GM23248 (cell line): ENCODE measurements around the gene EBI3. TPM values are rescaled to one million over a fixed set of nuclear protein-coding genes. Genes with fewer than 3 reads are reported as not detected.
"Not testable (repeated sequence)": the region's sequence is repeated elsewhere in the genome, so short reads cannot be mapped to it uniquely, and the experiment has no call there.

ENCODE experiments used
- DNase-seq: peaks from one replicate; pipeline ENCODE4 v3.0.0-alpha.2; 2015
- H2AFZ ChIP-seq: fragments of 200-600 bp; sonication (generic); 2 replicates; pipeline ENCODE4 v1.6.1; 2016; ENCODE audit warnings: antibody characterized with exemption
- H3F3A ChIP-seq: fragments of 200-600 bp; sonication (generic); 2 replicates; pipeline ENCODE4 v1.6.1; 2016; ENCODE audit warnings: mild to moderate bottlenecking, antibody characterized with exemption, mixed run types; ENCODE audit not compliant: insufficient read depth
- H3K27ac ChIP-seq: fragments of 200-600 bp; sonication (generic); 2 replicates; pipeline ENCODE4 v1.5.1; 2016; ENCODE audit warnings: mild to moderate bottlenecking
- H3K27me3 ChIP-seq: fragments of 200-600 bp; sonication (generic); replicated peaks from 2 replicates; pipeline ENCODE4 v1.6.1; 2016; ENCODE audit warnings: mild to moderate bottlenecking; ENCODE audit not compliant: insufficient read depth
- H3K36me3 ChIP-seq: fragments of 200-600 bp; sonication (generic); 2 replicates; pipeline ENCODE4 v1.6.1; 2016; ENCODE audit warnings: low read depth, mild to moderate bottlenecking
- H3K4me1 ChIP-seq: fragments of 200-600 bp; sonication (generic); 2 replicates; pipeline ENCODE4 v1.6.1; 2016; ENCODE audit warnings: mild to moderate bottlenecking; ENCODE audit not compliant: insufficient read depth
- H3K4me2 ChIP-seq: fragments of 200-600 bp; sonication (generic); one replicate; pipeline ENCODE4 v1.6.1; 2016; ENCODE audit warnings: mild to moderate bottlenecking; ENCODE audit not compliant: unreplicated experiment
- H3K4me3 ChIP-seq: fragments of 200-600 bp; sonication (generic); 2 replicates; pipeline ENCODE4 v1.5.1; 2016; ENCODE audit warnings: mild to moderate bottlenecking
- H3K79me2 ChIP-seq: fragments of 200-600 bp; sonication (generic); 2 replicates; pipeline ENCODE4 v1.6.1; 2016; ENCODE audit warnings: mild to moderate bottlenecking; ENCODE audit not compliant: insufficient read depth
- H3K9ac ChIP-seq: fragments of 200-600 bp; sonication (generic); 2 replicates; pipeline ENCODE4 v1.6.1; 2016; ENCODE audit warnings: mild to moderate bottlenecking
- H3K9me2 ChIP-seq: fragments of 200-600 bp; sonication (generic); 2 replicates; pipeline ENCODE4 v1.6.1; 2016; ENCODE audit warnings: mixed run types, mild to moderate bottlenecking, moderate library complexity; ENCODE audit not compliant: insufficient read depth
- H3K9me3 ChIP-seq: fragments of 200-600 bp; sonication (generic); one replicate; pipeline ENCODE4 v1.6.1; 2017; ENCODE audit warnings: low read depth
- H4K20me1 ChIP-seq: fragments of 200-600 bp; sonication (generic); 2 replicates; pipeline ENCODE4 v1.6.0; 2016; ENCODE audit not compliant: insufficient read depth
- EZH2 ChIP-seq: fragments of 200-600 bp; sonication (generic); IDR thresholded peaks from 2 replicates; pipeline ENCODE4 v1.6.1; 2018; ENCODE audit warnings: antibody characterized with exemption, mild to moderate bottlenecking; ENCODE audit not compliant: insufficient read depth, poor library complexity, severe bottlenecking
- EZH2phosphoT487 ChIP-seq: fragments of 200-600 bp; sonication (generic); IDR thresholded peaks from 2 replicates; pipeline ENCODE4 v1.6.1; 2018; ENCODE audit warnings: antibody characterized with exemption, moderate library complexity, mild to moderate bottlenecking, low read depth; ENCODE audit not compliant: insufficient read depth
- WGBS, 2 experiments: methylation state at CpG; one replicate each; pipeline ENCODE4 v1.1.6; 2015 to 2017; ENCODE audit warnings: low lambda C conversion rate in 2 of 2, low coverage in 1 of 2; ENCODE audit errors: missing lambda C conversion rate in 2 of 2; 5-methylcytosine and 5-hydroxymethylcytosine counted together
- in situ Hi-C: fragments of 300-500 bp; cut with MboI; formaldehyde crosslinking; loops from 2 replicates; pipeline ENCODE4 v1.15.0; 2020
- polyA plus RNA-seq: library from polyadenylated mRNA; unstranded; fragments of >200 nt; fragmentation: Nextera tagmentation; extraction: Ambion mirVana; gene quantifications from 2 replicates; pipeline ENCODE4 v1.2.1, GENCODE V29; 2016
- total RNA-seq: library from RNA; depleted of rRNA; stranded (reverse); fragments of >200 nt; shearing (Covaris generic); gene quantifications from 2 replicates; pipeline ENCODE4 v1.2.3, GENCODE V29; 2014

Gene EBI3
- total and polyA plus RNA-seq, 2 experiments from 2014 or later: 0.56 TPM; not detected in 1

DNA sequence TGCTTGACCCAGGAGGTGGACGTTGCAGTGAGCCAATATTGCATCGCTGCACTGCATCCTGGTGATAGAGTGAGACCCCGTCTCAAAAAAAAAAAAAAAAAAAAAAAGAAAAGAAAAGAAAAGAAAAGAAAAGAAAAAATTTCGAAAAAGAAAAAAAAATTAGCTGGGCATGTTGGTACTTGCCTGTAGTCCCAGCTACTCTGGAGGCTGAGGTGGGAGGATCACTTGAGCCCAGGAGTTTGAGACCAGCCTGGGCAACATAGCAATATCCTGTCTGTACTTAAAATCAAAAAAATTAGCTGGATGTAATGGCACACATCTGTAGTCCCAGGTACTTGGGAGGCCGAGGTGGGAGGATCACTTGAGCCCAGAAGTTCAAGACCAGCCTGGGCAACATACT is 2.8 kb downstream of the EBI3 start:
- H3K9ac ChIP-seq, H3K79me2 ChIP-seq, H4K20me1 ChIP-seq, H3K36me3 ChIP-seq, in situ Hi-C loops, H3K4me1 ChIP-seq, H3K27ac ChIP-seq, H2AFZ ChIP-seq, DNase-seq, H3K9me3 ChIP-seq, H3K9me2 ChIP-seq, H3K4me3 ChIP-seq, H3F3A ChIP-seq, H3K4me2 ChIP-seq: not testable (repeated sequence)
- WGBS, 2 experiments: 70 to 85% methylated on average over 4 to 5 of the region's 5 CpGs
- H3K27me3 ChIP-seq: peaks cover 15% of the 10 kb centered on the region; the same call in 1 of the 2 replicates

DNA sequence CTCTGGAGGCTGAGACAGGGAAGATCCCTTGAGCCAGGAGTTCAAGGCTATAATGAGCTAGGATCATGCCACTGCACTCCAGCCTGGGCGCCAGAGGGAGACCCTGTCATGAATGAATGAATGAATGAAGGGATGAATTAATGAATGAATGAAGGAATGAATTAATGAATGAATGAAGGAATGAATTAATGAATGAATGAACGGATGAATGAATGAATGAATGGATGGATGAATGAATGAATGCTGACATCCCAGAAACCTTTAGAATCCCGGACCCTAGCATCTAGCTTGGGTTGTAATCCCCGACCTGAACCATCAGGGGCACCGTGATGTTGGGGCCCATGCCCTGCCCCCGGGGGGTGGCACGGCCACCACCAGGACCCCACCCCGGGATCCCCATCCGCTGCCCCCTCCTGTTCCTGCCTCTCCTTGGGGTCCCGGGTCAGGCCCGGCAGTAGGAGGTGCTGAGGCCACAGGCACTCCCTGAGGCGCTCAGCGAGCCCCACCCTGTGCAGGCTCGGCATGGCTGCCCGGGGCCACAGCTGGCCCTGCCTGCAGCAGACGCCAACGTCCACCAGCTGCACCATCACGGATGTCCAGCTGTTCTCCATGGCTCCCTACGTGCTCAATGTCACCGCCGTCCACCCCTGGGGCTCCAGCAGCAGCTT is 3.4 kb downstream of the EBI3 start:
- H3K27me3 ChIP-seq: peaks cover 11% of the 10 kb centered on the region; the same call in 1 of the 2 replicates
- H3K4me2 ChIP-seq: no peak overlapping the region
- H3K79me2 ChIP-seq: no peaks in the 10 kb centered on the region
- no peak overlapping the region for H2AFZ ChIP-seq
- no peaks in the 10 kb centered on the region for H3K9me2 ChIP-seq
- H4K20me1 ChIP-seq: no peaks in the 10 kb centered on the region
- in situ Hi-C loops: no loop called here
- no peaks in the 10 kb centered on the region for H3F3A ChIP-seq
- no peak overlapping the region for H3K4me3 ChIP-seq
- H3K36me3 ChIP-seq: no peaks in the 10 kb centered on the region
- H3K27ac ChIP-seq: no peak overlapping the region
- no peak for TF ChIP-seq EZH2phosphoT487
- no peak for TF ChIP-seq EZH2
- WGBS, 2 experiments: 40 to 43% methylated on average over 21 of the region's 21 CpGs
- H3K9ac ChIP-seq: no peak overlapping the region
- H3K4me1 ChIP-seq: peaks cover 8% of the 10 kb centered on the region; the same call in 1 of the 2 replicates
- H3K9me3 ChIP-seq: no peaks in the 10 kb centered on the region
- DNase-seq: no peak

DNA sequence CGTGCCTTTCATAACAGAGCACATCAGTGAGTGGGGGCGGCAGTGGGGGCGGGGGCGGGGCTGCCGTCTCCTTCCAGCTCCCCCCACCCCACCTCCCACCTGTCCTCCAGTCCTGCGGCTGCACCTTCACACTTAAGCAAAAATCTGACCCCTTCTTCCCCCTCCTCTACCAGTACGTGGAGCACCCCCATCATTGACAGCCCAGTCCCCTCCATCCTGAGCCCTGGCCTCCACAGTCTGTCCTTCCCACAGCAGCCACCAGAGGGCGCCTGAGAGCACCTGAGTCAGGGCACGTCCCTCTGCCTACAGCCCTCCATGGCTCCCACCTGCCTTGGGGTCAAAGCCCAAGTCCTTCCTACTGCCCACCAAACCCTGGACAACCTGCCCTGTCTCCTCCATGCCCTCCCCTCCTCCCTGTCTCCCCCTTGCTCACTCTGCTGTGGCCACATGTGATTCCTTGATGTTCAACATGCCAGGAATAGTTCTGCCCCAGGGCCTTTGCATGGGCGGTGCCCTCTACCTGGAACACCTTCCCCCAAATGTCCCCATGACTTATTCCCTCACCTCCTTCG is 4.0 kb downstream of the EBI3 start:
- no peak overlapping the region for H2AFZ ChIP-seq
- no peak overlapping the region for H3K4me2 ChIP-seq
- no peak overlapping the region for H3K27ac ChIP-seq
- H3K36me3 ChIP-seq: no peaks in the 10 kb centered on the region
- H3K27me3 ChIP-seq: peaks cover 5% of the 10 kb centered on the region; the same call in 1 of the 2 replicates
- WGBS, 2 experiments: 22 to 38% methylated on average over 5 to 11 of the region's 11 CpGs
- no peaks in the 10 kb centered on the region for H3K9me3 ChIP-seq
- peak; percentile 22 for DNase-seq
- H4K20me1 ChIP-seq: no peaks in the 10 kb centered on the region
- no peak overlapping the region for H3K4me3 ChIP-seq
- H3F3A ChIP-seq: no peaks in the 10 kb centered on the region
- TF ChIP-seq EZH2phosphoT487 (no peak), EZH2 (no peak)
- H3K4me1 ChIP-seq: peaks cover 8% of the 10 kb centered on the region; the same call in 1 of the 2 replicates
- no peaks in the 10 kb centered on the region for H3K9me2 ChIP-seq
- no peaks in the 10 kb centered on the region for H3K79me2 ChIP-seq
- in situ Hi-C loops: no loop called here
- H3K9ac ChIP-seq: no peak overlapping the region

DNA sequence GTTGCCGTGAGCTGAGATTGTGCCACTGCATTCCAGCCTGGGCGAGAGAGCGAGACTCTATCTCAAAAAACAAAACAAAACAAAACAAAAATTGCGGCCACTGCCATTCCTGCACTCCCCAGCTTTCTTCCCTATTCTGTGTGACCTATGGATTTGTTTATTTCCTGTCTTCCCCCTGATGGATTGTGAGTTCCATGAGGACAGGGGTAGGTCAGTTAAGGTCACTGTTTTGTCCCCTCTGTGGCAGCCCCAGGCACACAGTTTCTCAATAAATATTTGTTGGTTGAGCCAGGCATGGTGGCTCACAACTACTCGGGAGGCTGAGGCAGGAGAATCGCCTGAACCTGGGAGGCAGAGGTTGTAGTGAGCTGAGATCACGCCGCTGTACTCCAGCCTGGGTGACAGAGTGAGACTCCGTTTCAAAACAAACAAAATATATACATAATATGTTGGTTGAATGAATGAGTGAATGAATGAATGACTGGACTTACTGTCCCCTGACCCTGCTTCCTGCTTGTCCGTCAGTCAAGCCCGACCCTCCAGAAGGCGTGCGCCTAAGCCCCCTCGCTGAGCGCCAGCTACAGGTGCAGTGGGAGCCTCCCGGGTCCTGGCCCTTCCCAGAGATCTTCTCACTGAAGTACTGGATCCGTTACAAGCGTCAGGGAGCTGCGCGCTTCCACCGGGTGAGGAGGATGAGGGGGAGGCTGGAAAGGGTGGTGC is 5.0 kb downstream of the EBI3 start:
- no peak overlapping the region for H3K4me2 ChIP-seq
- 54 to 58% methylated on average over 21 of the region's 21 CpGs for WGBS, 2 experiments
- no peak for DNase-seq
- no peaks in the 10 kb centered on the region for H3K27me3 ChIP-seq
- H3K79me2 ChIP-seq: no peaks in the 10 kb centered on the region
- no peak overlapping the region for H2AFZ ChIP-seq
- H4K20me1 ChIP-seq: no peaks in the 10 kb centered on the region
- H3K4me1 ChIP-seq: peaks cover 3% of the 10 kb centered on the region; the same call in 1 of the 2 replicates
- no peak overlapping the region for H3K27ac ChIP-seq
- H3K9ac ChIP-seq: no peak overlapping the region
- H3K4me3 ChIP-seq: no peak overlapping the region
- H3F3A ChIP-seq: no peaks in the 10 kb centered on the region
- H3K9me2 ChIP-seq: no peaks in the 10 kb centered on the region
- in situ Hi-C loops: no loop called here
- no peak for TF ChIP-seq EZH2phosphoT487
- TF ChIP-seq EZH2: no peak
- no peaks in the 10 kb centered on the region for H3K9me3 ChIP-seq
- H3K36me3 ChIP-seq: no peaks in the 10 kb centered on the region
